Lung (tissue), 12 donors: Measurements from ENCODE around the gene NFX1. TPM values are rescaled to one million over a fixed set of nuclear protein-coding genes. Genes with fewer than 3 reads are reported as not detected.

ENCODE experiments used
- ATAC-seq: fragments of 200-7000 bp; cut with Tn5 transposase; one replicate; pipeline ENCODE4 v1.9.1; 2020; ENCODE audit warnings: moderate number of reproducible peaks; ENCODE audit not compliant: insufficient read depth, low FRiP score
- DNase-seq, 3 donors: peaks; one replicate each; pipeline ENCODE4 v3.0.0-alpha.2; 2013 to 2017
- H3K27ac ChIP-seq, 2 donors: one replicate each; pipeline ENCODE4 v1.5.1; 2013; ENCODE audit warnings: mild to moderate bottlenecking in 2 of 2, moderate library complexity in 2 of 2, control low read depth in 1 of 2, inconsistent platforms in 1 of 2, low read depth in 1 of 2, low read length in 1 of 2
- H3K27me3 ChIP-seq, 3 donors: one replicate each; pipeline ENCODE4 v1.5.1; 2013; ENCODE audit warnings: low read length in 2 of 3; ENCODE audit not compliant: control insufficient read depth in 3 of 3, insufficient read depth in 3 of 3
- H3K36me3 ChIP-seq, 4 donors: one replicate each; pipeline ENCODE4 v1.5.1; 2013; ENCODE audit warnings: low read length in 4 of 4, mild to moderate bottlenecking in 1 of 4, moderate library complexity in 1 of 4; ENCODE audit not compliant: control insufficient read depth in 4 of 4, insufficient read depth in 4 of 4
- H3K4me1 ChIP-seq, 5 donors: one replicate each; pipeline ENCODE4 v1.5.1; 2013; ENCODE audit warnings: low read length in 5 of 5, mild to moderate bottlenecking in 2 of 5, moderate library complexity in 1 of 5; ENCODE audit not compliant: control insufficient read depth in 5 of 5, insufficient read depth in 5 of 5
- H3K4me3 ChIP-seq: one replicate; pipeline ENCODE4 v1.5.1; 2013; ENCODE audit warnings: mild to moderate bottlenecking, control low read depth, moderate library complexity
- H3K9ac ChIP-seq, 2 donors: one replicate each; pipeline ENCODE4 v1.5.1; 2013; ENCODE audit warnings: low read length in 2 of 2, control low read depth in 1 of 2; ENCODE audit not compliant: insufficient read depth in 1 of 2
- H3K9me3 ChIP-seq, 4 donors: one replicate each; pipeline ENCODE4 v1.5.1; 2013; ENCODE audit warnings: low read length in 3 of 4, mild to moderate bottlenecking in 1 of 4, moderate library complexity in 1 of 4; ENCODE audit not compliant: control insufficient read depth in 4 of 4, insufficient read depth in 3 of 4
- CTCF ChIP-seq: IDR thresholded peaks from 2 replicates; pipeline ENCODE4 v1.5.1; 2012; ENCODE audit warnings: mild to moderate bottlenecking; ENCODE audit errors: control extremely low read depth, extremely low read depth
- WGBS, 2 donors: extraction: QIAGEN DNeasy Blood & Tissue Kit; methylation state at CpG; one replicate each; pipeline ENCODE4 v1.1.7; 2013; 5-methylcytosine and 5-hydroxymethylcytosine counted together
- polyA plus RNA-seq, 2 donors: library from polyadenylated mRNA; stranded (reverse); fragments of 200-250 nt; gene quantifications; one replicate each; pipeline ENCODE4 v1.2.1, GENCODE V29; 2013
- total RNA-seq, 2 donors: library from RNA; depleted of rRNA in 1 of 2; stranded (reverse); fragments of >200 nt in 1 of 2; gene quantifications; one replicate each; pipeline ENCODE4 v1.2.1, GENCODE V29; 2014 to 2021
- donor health status: control.
- donor health status: control.
- donor health status: Bipolar disorder and iron deficiency.
- donor health status: healthy.
- donor health status: DM: yes; HTN: yes; CAD: no.

The NFX1 gene
- total and polyA plus RNA-seq, 4 donors = 13.1 to 43.4 (median 26.3) TPM

GRCh38 chr9:33377089-33377715 lies 86.9 kb downstream of the NFX1 start:
- TF ChIP-seq CTCF = no peak
- 96 to 98% methylated on average over 12 of the region's 12 CpGs for WGBS, 2 donors
- Histone ChIP-seq H3K27ac (no peak overlapping the region), H3K36me3 (no peaks in the 10 kb centered on the region), H3K9ac (no peak overlapping the region), H3K9me3 (no peaks in the 10 kb centered on the region), H3K27me3 (no peaks in the 10 kb centered on the region), H3K4me1 (peaks cover 0 to 3% (median 0%) of the 10 kb centered on the region in 5 donors), H3K4me3 (no peak overlapping the region)
- DNase-seq = no peak
- no peak for ATAC-seq

DNA sequence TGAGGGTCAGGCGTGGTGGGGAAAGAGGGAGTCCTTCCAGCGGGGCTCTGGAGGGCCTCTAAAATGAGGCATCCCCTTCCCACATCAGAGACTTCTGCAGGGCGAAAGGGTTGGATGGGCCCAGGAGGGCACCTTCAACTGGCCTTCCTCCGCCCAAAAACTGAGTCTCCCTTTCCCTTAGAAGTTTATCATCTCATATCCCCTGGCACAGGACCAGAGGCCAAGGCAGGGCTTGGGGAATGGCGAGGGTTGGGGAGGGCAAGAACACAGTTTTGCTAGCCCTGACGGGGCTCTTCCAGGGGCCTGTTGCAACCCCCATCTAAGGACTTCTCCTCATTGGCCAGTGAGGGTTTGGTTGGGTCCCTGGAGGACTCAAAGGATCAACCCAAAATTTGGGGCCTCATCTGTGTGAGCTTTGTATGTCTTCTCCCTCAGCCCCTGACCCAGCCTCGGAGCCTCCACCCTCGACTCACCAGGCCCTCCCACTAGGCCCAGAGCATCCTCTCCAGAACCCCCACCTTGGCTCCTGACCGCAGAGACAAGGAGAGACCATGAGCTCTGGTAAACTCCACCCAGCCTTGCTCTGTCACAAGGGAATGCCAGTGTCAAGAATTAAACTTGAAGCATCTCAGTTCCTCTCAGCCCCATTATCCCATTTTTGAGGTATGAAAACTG lies 87.9 kb downstream of the NFX1 start:
- Histone ChIP-seq H3K4me1 (peaks cover 0 to 3% (median 0%) of the 10 kb centered on the region in 5 donors), H3K9ac (no peak overlapping the region), H3K4me3 (no peak overlapping the region), H3K9me3 (no peaks in the 10 kb centered on the region), H3K36me3 (no peaks in the 10 kb centered on the region), H3K27me3 (no peaks in the 10 kb centered on the region), H3K27ac (no peak overlapping the region)
- no peak for TF ChIP-seq CTCF
- ATAC-seq = no peak
- no peak for DNase-seq
- 82 to 96% methylated on average over 8 to 9 of the region's 9 CpGs for WGBS, 2 donors

- H3K36me3 ChIP-seq = no peaks in the 10 kb centered on the region
- no peaks in the 10 kb centered on the region for H3K27me3 ChIP-seq
- no peaks in the 10 kb centered on the region for H3K9me3 ChIP-seq
- H3K9ac ChIP-seq = no peak overlapping the region
- H3K27ac ChIP-seq = no peak overlapping the region
- no peak overlapping the region for H3K4me3 ChIP-seq
- WGBS, 2 donors = 92 to 93% methylated on average over 14 of the region's 14 CpGs
- ATAC-seq (no peak), DNase-seq (no peak)
- no peak for TF ChIP-seq CTCF
- peaks cover 0 to 3% (median 0%) of the 10 kb centered on the region in 5 donors for H3K4me1 ChIP-seq
Measured at GRCh38 chr9:33379666-33380389, 89.5 kb downstream of the NFX1 start.
